HUDEP-2 (cell line): ENCODE results near the gene STAT5B.

Experiments used
- DNase-seq, 76 experiments: peaks; one replicate each; lab custom pipeline; 2025; ENCODE audit not compliant: unreplicated experiment in 76 of 76; lab: John Stamatoyannopoulos, UW

STAT5B gene

DNA sequence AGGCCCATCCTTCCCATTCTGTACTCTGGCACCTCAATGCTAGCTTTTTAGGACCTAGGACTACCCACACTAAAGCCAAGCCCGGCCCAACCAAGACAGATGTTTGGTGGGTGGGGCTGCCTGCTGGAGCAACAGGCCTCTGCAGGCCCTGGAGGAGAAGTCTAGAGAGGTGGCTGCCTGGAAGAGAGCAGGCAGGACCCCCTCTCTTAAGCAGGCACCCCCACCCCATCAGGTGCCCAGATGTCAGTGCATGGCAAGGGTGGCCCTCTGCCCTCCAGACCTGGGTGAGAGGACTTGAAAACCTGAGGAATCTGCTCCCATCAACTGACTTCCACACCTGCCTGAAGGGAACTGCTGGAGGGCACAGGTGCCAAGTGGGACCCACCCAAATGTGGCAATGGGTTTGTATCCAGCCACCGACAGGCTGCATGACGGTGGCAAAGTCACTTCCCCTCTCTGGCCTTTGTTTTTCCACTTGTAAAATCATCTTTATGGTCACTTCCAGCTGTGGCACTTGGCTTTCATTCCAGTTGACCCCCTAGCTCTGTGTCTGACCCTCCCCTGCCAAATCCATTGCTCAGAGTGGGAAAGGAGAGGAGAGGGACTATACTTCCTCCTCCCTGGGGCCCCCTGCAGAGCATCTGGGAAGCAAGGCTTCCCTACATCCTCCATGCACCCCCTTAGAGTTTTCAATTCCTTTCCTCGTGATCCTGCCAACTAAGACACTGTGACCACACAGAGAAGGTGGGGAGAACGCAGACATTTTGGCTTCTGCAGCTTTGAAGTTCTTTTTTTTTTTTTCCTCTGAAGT is 10.4 kb upstream of the STAT5B start:
- DNase-seq: peak in 67 of 76 experiments; percentile 19 to 77 (median 55)

DNA sequence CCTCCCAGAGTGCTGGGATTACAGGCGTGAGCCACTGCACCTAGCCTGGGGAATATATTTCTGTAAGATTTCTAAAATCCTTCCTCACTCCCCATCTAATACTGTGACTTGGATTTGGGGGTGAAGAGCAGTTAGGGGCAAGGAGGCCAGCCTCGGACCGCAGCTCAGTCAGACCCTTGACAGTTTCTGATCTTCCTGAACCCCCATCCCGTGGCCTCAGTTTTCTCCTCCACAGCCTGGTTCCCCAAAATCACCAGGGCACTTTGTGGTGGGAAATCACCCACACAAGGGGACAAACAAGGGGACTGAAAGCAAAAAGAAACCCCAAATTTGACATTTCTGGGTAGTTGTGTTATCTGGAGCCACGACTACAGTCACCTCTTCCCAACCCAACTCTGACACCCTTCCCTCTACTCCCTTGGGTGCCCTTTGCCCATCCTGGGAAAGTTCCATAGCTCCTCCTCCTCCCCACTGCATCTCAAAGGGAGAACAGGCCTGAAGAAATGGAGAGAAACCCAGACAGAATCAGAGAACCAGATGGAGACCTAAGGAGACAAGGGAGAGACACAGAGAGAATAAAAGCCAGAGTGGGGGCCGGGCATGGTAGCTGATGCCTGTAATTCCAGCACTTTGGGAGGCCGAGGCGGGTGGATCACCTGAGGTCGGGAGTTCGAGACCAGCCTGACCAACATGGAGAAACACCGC is 9.3 kb upstream of the STAT5B start:
- no peak for DNase-seq

DNA sequence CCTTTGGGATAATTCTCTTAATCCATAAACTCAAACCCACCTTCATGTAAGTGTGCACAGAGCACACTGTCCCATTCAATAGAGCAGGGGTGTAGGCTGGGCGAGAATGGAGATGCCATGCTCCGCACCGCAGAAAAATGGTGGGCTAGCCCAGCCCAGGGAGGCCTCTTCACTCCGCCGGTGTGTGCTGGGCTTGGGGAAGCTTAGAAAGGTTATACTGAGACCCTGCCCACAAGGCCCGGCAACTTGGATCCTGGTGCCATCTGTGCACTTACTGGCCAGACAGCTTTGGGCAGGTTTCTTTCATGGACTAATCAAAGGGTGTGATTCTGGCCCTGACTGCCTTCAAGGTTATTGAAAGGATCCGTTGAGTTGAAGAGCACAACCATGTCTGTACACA is 8.4 kb upstream of the STAT5B start:
- no peak for DNase-seq

DNA sequence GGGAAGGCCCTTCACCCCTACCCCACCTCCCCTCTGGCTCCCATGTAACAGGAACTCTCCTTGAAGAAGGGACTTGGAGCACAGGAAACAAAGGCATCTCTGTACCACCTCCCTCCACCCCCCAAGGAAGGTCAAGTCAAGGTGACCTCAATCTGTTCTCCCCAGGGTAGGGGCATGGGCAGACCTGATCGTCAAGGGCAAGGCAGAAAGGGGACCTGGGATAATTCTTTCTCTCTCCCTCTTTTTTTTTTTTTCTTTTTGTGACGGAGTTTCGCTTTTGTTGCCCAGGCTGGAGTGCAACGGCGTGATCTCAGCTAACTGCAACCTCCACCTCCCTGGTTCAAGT is 7.8 kb upstream of the STAT5B start:
- no peak for DNase-seq

DNA sequence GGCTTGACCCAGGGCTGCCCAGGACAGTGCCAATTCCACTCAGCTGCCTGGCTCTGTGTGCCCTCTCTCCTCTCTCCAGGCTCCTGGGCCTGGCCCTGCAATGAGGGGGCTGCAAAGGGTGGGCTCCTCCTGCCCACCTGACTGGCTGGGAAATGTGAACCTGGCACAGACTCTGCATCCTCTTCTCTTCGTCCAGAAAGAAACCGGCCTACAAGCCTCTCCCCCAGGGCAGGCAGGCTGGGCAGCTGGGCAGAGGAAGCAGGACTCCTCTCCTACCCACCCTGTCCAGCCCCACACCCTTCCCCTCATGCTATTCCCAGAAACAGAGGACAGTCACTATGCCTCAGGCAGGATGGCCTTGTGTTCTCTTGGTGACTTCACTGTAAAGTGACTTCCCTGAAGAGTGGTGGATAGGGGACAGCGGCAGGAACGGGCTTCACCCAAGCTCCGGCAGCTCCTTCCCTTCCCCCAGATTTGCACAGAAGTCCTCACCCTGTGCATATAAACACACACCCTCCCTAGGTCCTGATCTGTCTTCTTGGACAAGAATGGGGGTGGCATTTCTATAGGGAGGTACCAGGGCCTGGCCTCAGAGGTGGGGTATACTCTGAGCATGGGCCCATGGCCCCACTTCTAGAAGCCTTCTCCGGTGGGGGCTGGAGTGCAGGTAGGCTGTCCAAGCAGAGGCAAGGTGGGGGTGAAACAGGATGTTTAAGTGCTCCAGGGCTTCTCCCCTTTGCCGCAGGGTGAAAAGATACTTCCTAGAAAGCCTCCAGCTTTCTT is 7.2 kb upstream of the STAT5B start:
- DNase-seq: no peak

DNA sequence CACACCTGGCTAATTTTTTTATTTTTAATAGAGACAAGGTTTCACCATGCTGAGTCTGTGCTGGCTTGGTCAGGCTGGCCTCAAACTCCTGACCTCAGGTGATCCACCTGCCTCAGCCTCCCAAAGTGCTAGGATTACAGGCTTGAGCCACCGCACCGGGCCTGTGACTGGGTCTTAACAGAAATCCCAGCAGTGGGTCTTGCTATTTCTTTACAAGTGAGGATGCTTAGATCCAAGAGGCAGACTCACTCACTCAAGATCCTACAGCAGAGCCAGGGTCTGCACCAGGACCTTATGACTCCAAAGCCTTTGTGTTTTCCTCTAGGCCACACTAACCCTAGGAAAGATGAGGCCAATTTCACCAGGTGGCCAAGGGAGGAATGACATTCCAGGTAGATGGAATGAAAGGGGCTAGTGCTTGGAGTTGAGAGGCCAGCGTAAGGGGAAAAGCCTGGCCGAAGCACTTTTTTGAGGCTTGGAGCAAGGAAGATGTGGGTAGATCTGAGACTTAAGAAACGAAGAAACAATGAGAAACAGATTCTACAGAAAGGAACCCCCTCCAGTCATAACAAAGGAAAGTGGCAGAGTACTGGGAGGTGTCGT is 6.4 kb upstream of the STAT5B start:
- DNase-seq: no peak

DNA sequence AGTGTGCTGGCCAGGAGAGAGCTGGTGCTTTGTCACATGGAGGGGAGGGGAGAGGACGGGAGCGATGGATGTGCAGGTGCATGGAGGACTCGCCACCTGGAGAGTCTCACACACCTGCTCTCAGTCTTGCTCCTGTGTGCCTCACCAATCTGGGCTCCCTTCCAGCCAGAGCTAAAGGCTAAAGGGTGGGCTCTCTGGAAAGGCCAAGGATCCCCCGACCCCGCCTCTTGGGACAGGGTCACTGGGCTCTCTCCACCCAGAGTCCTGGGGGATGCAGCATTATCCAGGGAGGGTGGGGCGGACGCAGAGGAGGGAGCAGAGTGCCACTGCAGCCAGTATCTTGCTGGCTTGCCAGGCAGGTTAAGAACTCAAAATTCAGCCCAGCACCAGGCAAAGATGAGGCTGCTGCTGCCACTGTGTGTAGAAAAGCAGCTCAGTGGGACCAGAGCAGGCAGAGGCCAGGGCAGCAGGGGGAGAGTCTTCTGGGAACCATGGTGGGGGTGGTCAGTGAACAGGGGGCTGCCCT is 5.4 kb upstream of the STAT5B start:
- no peak for DNase-seq

DNA sequence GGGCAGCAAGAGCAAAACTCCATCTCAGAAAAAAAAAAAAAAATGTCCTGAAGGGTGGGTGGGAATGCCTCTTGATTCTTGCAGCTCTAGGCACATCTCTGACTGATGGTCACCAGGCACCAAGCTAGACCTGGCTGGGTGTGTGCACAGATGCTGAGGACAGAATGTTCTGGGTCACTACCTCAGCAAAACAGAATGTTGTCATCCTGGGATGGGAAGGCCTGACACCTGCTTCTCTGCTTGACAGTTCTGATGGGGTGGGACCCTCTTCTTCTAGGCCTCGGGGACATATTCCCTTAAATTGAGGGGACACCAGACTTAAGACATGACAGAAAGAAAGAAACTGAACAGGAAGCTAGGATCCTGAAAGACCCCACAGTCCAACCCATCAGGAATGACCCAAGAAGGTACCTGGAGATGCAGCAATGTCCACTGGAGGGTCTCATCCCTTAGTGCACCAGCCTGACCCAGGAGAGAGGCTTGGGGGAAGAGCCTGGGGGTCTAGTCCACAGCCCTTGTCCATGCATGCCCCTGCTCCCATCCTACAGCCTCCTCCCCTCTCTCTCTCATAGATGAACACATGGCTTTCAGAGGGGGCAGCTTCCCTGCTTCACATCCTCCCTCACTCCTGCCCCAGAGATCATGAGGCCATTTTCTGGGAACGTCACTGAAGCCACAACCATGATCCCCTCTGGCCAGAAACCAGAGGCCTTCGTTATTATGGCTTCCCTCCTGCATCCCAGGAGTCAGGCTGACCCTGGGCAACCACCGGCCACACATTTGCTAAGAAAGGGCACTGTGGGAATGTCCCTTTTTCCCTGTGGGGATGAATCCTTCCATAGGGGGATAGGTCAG is 3.8 kb upstream of the STAT5B start:
- no peak for DNase-seq

DNA sequence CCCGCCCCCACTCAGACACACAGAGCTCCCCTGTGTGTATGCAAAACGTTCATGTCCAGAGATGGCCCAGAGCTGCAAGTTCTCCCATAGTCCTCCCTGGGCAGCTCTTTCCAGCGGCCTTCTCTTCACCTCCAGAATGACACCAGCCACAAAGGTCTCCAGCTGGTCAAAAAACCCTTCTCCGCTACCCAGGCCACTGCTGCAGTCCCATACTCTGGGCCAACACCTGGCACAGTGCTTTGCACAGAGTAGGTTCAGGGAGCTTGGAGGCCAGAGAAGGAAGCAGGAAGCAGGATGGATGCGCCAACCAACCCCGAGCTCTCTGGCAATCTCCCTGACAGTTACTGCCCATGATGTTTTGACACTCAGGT is 1.1 kb upstream of the STAT5B start:
- DNase-seq: no peak

DNA sequence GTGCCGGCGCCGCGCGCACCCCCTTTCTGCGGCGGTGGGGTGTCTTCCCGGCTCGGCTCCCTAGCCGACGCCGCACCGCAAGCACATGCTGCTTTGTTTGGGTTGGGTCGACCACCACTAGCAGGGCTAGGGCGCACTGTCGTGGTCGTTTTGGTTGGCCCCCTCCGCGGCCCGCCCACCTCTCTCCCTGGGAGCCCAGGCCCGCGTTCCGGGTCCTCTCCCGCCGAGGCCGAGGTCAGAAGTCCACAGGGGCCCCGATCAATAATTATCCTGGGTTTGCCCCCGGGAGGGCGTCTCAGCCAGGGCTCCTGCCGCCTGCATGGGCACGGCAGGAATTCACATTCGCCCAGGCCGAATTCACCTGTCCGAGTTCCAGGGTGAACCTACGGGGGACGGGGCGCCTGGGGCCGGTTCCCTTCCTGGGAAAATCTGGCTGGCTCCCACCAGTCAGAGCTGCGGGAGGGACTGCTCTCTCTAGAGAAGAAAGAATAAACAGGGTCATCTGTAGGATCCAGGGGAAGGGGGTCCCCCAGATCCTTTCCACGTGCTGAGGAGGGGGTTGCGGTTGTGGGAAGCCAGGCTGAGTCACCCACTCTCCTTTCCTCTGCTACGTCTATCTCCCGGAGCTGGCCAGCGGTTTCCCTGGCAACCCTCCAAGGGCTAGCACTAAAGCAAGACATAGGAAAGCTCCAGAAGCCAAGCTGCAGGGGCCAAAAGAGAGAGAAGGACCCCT is 584 bp upstream of the STAT5B start:
- DNase-seq: peak in 60 of 76 experiments; percentile 11 to 79 (median 42)

DNA sequence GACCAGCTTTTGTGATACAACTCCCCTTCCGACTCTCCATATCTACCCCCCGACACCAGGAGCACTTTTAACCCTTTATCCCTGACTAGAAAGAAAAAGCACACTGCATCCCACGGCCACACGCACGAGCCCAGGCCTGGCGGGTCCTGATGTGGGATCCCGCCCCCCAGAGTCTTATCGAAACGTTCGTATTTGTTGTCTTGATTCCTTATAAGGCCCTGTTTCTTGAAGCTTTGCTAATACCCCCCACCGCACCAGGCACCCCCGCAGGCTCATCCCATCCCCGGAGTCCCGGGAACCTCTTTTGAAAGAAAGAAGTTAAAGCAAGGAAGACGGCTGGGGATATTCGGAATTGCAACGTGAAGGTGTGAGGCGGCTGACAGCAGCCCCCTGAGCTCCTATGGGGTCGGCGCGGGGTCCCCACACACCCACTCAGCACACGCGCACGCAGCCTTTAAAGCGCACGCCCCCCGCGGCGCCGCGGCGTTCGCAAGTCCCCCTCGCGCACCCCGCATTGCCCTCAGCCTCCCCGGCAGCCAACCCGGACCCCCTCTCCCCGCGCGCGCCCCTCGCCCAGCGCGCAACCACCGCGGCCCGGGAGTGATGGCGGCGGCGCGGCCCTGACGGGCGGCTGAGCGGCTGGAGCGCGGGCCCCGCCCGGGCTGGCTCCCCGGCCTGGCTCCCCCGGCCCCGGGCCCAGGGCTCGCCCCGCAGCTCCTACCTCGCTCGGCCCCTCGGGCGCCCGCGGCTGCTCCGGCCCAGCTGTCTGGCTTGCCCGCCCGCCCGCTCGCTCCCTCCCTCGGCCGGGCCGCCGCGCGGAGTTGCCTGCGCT is 448 bp downstream of the STAT5B start:
- DNase-seq: peak in 31 of 76 experiments; percentile 10 to 48 (median 28)

DNA sequence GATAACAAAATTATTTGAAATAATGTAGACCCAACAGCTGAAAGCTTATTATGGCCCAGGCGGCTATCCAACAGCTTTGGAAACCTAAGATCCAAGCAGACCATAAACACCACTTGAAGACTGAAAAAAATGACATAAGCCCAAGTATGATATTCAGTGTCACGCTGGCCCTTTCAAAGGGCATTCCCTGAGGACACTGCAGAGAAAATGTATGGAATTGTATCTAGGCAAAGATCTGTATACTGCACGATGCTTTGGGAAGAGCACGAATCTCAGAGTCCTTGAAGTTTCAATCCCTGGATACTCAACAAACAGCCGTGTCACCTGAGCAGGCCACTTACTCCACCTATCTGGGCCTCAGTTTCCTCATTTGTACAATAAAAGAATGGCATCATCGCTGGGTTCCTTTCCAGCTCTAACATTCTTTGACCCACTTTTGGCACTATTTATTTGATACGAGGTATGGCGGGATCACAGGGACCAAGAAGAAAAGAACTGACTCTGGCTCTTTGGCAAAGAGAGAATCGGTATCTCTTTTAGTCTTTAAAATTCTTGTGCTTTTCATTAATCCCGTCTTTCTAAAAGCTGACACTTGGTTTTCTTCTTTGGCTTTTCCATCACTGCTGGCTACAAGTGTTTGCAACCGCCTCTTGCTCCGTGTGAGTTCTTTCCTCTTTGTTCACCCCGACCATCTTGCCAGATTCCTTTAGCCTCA is 1.2 kb downstream of the STAT5B start:
- no peak for DNase-seq

DNA sequence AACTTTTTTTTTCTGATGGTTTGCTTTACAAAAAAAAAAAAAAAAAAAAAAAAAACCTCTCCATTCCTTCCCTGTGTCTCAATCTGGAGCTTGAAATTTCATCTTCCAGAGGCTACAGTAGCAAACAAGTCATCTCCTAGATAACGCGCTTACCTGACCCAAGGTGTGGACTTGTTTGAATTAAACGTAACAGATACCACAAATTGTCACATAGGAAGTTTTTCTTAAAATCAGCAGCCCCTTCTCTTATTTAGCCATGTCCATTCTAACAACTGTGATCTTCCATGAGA is 2.0 kb downstream of the STAT5B start:
- DNase-seq: no peak

DNA sequence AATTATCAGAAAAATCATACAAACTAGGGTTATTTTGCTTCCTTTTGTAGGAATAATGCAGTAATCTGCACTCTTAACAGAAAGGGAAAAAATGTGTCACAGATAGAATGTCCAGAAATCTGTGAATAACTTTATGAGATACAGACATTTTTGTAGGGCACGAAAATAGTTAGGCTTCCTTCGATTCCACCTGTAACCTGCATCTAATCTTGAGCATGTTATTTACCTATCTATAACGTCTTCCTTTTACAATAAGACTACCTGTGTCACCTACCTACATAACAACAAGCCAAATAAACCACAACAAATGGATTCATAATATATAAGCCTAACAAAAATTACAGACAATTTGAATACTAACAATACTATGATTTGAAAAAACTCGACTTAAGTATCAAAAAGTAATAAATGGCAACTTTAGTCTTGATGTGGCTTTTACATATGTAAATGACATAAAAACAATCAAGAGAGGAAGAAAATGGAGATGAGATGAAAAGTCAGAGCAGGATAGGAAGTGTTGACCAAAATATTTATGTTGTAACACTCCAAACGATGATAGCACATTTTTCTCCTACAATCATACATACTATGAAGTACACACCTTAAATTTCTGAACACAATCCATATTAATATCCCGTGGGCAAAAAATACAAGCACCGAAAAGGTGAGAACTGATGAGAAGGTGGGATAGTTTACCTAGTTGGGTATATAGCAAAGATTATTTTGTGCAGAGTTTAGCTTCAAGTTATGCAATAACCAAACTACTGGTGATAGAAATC is 2.5 kb downstream of the STAT5B start:
- DNase-seq: no peak

DNA sequence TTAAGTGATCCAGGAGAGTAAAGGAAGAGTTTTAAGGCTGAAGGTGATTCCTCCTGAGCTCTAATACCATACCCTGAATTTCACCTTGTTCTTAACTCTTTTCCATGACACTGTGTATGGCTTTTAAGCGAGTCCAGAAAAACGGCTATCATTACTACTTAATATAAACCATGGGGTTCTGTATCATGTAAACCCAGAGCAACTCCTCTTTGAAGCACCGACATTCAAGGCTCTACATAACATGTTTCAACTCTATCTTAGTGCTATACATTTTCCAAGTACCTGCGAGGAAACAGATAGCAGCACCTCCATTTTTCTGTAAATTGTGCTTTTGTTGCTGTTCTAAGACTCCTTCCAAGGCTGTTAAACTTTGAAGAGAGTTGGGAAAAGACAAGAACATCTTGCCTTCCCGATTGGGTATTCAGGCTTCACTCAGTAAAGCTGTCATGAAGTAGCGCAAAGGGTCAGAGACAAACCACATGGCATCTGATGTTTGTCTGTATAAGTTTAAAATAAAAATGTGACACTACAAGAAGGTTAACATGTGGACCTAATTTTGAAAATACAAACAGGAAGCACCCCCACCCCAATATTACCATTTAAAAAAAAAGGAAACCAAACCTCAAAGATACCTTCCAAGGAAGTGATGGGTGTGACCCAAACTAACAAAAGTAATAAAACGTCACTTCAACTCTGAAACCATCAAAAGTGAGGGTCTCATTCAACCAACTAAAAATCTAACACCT is 3.9 kb downstream of the STAT5B start:
- no peak for DNase-seq

DNA sequence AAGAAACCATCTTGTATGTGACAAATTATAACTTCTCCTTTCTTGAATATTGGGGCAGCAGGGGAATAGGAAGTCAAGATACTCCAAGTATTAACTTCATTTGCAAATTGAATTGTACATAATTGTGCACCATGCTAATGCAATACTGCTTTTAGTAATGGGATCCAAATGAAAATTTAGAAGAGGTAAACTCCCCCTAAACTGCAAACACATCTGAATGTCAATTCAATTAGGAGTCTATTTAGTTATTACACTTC is 4.5 kb downstream of the STAT5B start:
- no peak for DNase-seq
